Measurements from ENCODE around the gene PHLDB1.
"Not testable (repeated sequence)": the region's sequence is repeated elsewhere in the genome, so short reads cannot be mapped to it uniquely, and the experiment has no call there.

Gene PHLDB1

DNA sequence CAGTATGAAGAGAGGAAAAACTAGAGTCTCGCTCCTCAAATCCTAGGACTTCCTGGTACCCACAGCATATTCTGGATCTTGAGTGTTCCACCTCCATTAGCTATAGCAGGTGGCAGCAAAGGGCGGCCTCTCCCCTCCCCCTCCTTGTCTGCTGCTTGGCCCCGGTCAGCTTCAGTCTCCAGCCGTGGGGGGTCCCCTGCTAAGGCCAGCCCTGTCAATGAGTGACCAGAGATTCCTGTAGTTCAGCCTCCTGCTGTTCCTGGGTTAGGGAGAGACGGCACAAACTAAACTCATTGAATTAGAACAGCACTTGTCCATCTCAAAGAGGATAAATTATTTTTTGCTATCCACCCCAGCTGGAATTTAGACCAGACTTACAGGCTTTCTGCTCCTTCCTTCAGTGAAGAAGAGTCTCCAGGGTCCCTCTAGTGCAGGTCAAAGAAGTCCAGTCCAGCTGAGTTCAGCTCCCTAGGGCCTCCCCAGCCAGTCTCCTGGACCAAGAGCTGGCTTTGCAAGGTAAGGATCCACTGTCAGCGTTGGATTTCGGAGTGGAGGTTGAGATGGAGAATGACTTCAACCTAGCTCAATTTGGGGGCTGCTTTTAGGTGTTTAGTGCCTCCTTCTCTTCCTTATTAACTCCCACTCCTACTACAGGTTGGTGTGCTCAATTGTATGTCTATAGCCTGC, 1.1 kb upstream of the PHLDB1 start:
- DNase-seq, result no peak

DNA sequence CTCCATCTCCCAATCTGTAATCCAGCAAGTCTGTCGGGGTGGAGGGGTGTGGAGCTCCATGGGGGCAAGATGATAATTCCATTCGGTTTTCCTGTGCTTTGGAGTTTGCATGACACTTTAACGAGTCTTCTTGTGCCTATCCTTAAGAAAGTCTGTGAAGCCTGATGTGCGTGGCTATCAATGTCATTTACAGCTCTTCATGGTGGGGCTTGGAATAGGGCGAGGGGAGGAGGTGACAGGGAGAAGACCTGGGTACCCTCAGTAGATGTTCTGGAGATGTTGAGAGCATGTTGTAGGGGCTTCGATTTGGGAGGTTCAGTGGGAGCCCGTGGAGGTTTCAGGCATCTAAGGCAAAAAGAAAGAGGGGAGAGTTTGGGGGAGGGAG, 579 bp upstream of the PHLDB1 start:
- no peak for DNase-seq

DNA sequence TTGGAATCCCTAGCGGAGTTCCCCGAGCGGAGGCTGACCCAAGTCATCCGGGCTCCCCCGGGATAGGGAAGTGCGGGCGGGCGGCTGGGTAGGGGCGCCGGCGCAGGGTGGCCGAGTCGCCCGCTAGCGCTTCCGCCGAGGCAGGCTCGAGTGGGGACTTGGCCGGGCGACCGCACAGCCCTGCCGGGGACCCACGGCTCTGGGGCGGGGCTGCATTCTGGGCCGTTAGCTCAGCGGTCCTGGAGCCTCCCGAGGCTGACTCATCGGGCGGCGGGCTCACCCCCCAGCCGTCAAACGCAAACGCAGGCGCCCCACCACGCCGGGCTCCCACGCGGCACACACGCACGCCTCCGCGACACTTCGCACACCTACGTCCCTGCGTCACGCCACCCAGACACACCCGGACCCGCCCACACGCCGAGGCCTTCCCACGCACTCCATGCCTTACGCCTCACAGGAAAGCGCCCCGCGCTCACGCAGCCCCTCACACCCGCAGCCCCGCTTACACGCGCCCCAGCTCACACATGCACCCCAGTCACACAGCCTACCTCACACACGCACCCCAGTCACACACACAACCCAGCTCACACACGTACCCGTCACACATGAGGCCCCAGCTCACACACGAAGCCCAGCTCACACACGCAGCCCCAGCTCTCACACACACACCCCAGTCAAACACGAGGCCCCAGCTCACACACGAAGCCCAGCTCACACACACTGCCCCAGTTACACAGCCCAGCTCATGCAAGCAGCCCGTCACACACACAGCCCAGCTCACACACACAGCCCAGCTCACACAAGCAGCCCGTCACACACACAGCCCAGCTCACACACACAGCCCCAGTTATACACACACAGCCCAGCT, 1.2 kb downstream of the PHLDB1 start:
- no peak for DNase-seq

DNA sequence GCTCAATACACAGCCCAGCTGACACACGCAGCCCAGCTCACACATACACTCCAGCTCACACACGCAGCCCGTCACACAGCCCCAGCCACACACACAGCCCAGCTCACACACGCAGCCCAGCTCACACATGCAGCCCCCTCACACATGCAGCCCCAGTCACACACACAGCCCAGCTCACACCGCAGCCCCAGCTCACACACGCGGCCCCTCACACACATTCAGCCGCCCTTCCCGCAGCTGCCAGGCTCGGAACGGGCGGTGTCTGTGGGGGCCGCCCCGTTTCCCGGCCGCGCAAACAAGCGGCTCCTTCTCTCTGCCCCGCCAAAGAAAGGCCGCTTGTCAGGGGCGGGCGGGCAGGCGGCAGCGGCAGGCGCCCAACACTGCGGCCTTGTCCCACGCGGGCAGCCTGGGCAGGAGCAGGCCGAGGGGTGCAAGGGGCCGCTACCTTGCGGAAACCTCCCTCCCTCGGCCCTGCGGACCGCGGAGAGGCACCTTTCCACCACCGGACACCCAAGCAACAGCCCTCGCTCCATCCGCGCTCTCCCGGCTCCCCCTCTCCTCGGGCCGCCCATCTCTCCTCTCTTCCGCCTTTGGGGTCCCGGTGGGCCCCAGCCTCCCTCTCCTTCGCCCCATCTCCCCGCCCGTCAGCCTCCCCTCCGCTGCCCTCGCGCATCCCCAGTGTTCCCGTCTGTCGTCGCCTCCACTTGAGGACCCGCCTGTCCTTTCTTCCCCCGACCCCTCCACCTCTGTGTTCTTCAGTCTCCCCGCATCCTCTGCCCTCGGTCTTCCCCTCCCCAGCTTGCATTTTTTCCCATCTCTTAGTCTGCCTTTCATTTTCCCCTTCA, 2.2 kb downstream of the PHLDB1 start:
- no peak for DNase-seq

DNA sequence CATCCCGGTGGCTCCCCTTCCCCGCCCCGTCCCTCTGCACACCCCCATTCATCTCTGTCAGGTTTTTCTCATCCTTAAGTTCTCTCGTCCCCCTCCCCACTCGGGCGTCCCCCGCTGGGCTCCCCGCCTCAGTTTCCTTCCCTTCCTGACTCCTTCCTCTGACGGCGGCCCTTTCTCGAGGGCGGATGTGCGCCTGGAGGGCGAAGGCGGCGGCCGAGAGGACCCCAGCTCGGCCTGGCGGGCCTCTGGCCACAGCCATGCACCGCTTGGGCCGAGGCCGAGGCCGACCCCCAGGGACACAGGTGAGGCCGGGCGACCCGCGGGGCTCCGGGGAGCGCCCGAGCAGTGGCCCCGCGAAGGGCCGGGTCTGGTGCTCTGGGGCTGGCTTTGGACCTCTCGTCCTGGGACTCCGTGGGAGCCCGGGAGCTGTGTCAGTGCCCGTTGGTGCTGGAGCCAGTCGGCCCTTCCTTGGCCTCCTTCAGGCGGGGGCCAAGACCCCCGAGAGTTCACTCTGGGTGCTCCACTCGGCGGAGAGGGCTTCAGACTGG, 2.9 kb downstream of the PHLDB1 start:
- no peak for DNase-seq

- DNase-seq, result peak; percentile 57
Measured at GRCh38 chr11:118610773-118611432, 3.5 kb downstream of the PHLDB1 start.

DNA sequence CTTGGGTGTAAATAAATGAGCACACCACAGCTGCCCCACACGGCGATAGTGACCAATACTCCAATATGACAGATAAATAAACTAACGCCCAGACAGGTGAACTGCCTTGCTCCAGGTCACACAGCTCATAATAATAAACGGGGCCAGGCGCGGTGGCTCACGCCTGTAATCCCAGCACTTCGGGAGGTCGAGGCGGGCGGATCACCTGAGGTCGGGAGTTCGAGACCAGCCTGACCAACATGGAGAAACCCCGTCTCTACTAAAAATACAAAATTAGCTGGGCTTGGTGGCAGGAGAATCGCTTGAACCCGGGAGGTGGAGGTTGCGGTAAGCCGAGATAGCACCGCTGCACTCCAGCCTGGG, 4.0 kb downstream of the PHLDB1 start:
- not testable (repeated sequence) for DNase-seq

GRCh38 chr11:118612378-118612777, 5.0 kb downstream of the PHLDB1 start:
- DNase-seq, result no peak

- no peak for DNase-seq
Measured at GRCh38 chr11:118614511-118614910, 7.1 kb downstream of the PHLDB1 start.

DNA sequence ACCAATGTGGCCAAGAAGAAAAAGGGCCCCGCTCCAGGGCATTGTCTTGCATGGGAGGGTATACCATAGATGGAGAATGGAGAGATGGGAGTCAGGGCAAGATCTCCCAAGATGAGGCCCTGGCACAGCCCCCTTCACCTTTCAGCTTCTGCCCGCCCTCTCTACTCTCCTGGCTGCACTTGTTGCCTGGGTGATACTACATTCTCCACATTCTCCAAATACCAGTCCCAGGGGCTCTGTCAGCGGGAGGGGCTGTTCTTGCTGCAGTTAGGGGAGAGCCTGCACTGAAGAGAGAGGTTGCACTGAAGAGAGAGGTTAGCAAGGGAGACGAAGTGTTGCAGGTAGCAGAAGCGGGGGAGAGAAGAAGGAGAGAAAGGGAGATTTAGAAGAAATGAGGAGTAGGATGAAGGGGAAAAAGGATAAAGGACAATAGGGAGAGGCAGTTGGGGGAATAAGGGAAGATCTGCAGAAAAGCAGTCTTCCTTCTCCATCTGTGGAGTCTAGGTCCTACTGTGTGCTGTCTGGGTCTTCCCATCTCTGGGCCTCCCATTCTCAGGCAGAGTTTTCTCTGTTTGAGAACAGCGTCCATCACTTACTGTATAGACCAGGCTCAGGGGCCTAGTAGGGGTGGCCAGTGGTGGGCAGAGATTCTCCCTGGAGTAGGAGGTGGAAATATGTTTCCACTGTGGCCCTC, 8.0 kb downstream of the PHLDB1 start:
- no peak for DNase-seq

GRCh38 chr11:118615976-118616371, 8.6 kb downstream of the PHLDB1 start:
- DNase-seq, result no peak

DNA sequence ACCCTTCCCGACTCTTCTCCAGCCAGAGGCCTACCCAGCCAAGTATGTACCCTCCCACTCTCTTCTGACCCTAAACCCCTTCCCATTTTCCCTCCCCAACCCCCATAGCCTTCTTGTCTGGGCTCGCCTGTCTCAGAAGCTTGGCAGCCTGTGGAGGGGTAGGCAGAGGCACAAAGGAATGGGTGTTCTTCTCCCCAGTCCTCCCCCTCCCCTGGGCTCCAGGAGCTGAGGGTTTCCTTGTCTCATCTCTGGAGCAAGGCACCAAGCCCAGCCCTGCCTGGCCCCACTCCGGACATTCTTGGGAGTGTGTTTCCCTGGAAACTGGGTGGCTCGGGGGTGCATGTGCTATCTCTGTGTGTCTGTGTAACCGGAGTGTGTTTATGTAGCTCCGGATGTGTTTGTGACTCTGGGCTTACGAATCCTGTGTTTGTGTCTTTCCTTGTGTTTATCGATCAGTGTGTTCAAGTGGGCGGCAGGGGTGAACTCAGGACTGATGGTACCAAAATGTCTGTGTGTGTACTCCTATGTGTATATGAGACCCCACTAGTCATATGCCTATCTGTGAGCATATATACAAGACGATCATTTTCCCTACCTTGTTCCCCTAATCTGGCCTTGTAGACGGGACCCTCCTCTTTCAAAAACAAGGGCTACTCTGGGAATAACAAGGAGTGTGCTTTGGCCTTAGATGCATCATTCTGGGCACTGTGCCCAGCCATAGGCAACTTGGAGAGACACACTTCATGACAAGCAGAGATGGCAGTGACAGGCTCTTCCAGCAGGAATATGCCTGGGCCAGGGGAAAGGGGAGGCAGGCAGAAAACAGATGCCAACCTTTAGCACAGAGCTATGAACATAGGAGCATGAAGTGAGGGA, 10.9 kb downstream of the PHLDB1 start:
- DNase-seq, result no peak

GRCh38 chr11:118618991-118619375, 11.6 kb downstream of the PHLDB1 start:
- DNase-seq, result no peak

GRCh38 chr11:118619444-118620197, 12.2 kb downstream of the PHLDB1 start:
- no peak for DNase-seq

GRCh38 chr11:118620529-118621070, 13.2 kb downstream of the PHLDB1 start:
- DNase-seq, result peak; percentile 42

- DNase-seq, result peak; percentile 56
Measured at GRCh38 chr11:118621071-118621783, 13.8 kb downstream of the PHLDB1 start.

DNA sequence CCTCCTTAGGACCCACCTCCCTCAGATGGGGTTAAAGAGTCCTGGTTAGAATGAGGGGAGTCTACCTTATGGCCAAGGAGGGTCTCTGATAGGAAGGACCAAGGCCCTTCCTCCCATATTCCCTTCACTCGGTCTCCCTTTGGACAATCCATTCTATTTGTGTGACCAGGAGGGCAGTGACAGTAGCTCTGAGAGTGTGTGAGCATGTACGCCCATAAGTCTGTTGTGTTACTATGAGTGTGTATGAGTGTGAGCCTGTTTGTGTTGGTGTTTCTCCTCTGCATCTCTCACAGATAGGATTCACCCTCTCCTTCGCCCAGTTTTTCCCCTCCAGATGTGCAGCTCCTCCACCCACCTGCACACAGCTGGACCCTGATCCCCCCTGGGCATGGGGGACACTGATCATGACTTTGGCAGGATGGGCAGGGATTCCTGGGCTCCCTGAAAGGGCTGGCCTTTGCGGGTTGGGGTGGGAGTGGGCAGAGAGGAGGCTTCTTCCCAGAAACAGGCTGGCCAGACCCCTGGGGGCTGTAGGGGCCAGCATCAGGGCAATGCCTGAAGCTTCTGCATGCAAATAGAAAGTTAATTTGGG, 14.5 kb downstream of the PHLDB1 start:
- DNase-seq, result no peak

- peak; percentile 86 for DNase-seq
Measured at GRCh38 chr11:118622376-118623268, 15.2 kb downstream of the PHLDB1 start.

All from SHP77 treated with DMSO at 0.1 percent for 48 hours (cell line).